Gastroesophageal sphincter (tissue), 3 donors: ENCODE results near the gene NDUFA12.

Source experiments
- CTCF ChIP-seq, 4 experiments: fragments of 200-600 bp in 2 of 4; fragments of 450-650 bp in 2 of 4; sonication (generic) in 1 of 4; IDR thresholded peaks; one replicate each; pipeline ENCODE4 v1.5.1; 2017 to 2019; ENCODE audit warnings: antibody characterized with exemption in 4 of 4, mild to moderate bottlenecking in 2 of 4, moderate library complexity in 2 of 4
- EP300 ChIP-seq: sonication (generic); formaldehyde crosslinking; IDR thresholded peaks from one replicate; pipeline ENCODE4 v1.6.1; 2017; ENCODE audit warnings: antibody characterized with exemption, mild to moderate bottlenecking
- POLR2A ChIP-seq, 2 donors: fragments of 450-650 bp; IDR thresholded peaks; one replicate each; pipeline ENCODE4 v1.6.1; 2017; ENCODE audit warnings: antibody characterized with exemption in 2 of 2, mild to moderate bottlenecking in 2 of 2, moderate library complexity in 1 of 2
- POLR2AphosphoS5 ChIP-seq: sonication (generic); formaldehyde crosslinking; IDR thresholded peaks from one replicate; pipeline ENCODE4 v1.6.1; 2017; ENCODE audit warnings: antibody characterized with exemption

GRCh38 chr12:94990222-94990621, 13.3 kb downstream of the NDUFA12 start:
- TF ChIP-seq POLR2A (IDR thresholded peaks at IDR 0.05) (no peak), CTCF (IDR thresholded peaks at IDR 0.05) (no peak), EP300 (no peak), POLR2AphosphoS5 (no peak)
